HG03135 (cell line): Measurements from ENCODE around the gene PDZK1IP1.
"Not testable (repeated sequence)": the region's sequence is repeated elsewhere in the genome, so short reads cannot be mapped to it uniquely, and the experiment has no call there.

Experiments
- ATAC-seq: cut with Tn5 transposase; IDR thresholded peaks from one replicate; pipeline ENCODE4 v1.9.1; 2021; ENCODE audit warnings: mild to moderate bottlenecking, moderate library complexity; ENCODE audit not compliant: unreplicated experiment

Gene PDZK1IP1

GRCh38 chr1:47223921-47224675, 34.3 kb upstream of the PDZK1IP1 start:
- ATAC-seq: no peak

DNA sequence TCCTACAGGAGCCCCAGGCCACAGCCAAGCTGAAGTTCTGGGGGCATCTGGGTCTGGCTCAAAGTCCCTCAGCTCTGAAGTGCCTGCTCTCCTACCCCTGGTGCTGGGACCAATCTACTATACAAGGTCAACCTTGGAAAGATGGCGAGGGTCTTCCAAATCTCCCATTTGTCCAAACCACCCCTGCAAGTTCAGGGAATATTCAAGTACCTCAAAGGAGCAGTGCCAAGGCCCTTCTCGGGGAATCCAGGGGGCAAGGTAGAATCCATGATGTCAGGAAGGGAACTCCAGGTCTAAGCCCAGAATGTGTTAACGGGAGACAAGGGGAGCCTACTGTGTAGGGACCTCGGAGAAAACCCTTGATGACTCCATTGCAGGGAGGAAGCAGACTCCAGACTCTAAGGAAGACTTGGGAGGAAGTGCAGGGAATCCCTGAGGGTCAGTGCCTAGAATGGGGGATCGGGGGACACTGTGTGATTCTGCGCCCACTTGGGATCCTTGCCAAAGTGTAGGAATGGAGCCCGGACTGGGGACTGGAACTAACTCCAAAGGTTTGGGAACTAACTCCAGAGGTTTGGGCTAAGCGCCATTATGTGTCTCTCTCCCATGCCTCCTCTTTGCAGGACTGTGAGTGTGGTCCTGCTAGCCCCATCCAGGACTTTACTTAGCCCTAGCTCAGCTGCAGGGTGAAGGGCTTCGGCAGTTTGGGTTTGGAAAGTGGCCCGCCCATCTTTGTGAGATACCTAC, 33.5 kb upstream of the PDZK1IP1 start:
- ATAC-seq: no peak

DNA sequence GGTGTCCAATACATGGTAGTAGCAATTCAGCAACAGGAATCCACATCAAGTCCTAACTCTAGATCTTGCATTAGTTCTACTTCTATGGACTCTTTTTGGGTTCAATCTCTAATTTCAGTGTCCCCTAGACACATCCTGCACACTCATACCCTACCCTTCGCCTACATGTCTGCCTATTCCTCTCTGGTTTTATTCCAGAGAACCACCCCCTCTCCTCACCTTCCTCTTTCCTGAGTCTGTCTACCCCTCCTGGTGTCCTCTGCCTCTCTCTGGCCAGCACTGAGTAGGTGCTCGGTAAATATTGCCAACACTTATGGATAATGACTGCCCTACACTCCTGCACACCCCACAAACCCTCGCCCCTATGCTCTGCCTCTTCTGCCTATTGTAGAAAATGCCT, 32.6 kb upstream of the PDZK1IP1 start:
- no peak for ATAC-seq

- ATAC-seq: no peak
Measured at GRCh38 chr1:47219590-47220220, 29.9 kb upstream of the PDZK1IP1 start.

DNA sequence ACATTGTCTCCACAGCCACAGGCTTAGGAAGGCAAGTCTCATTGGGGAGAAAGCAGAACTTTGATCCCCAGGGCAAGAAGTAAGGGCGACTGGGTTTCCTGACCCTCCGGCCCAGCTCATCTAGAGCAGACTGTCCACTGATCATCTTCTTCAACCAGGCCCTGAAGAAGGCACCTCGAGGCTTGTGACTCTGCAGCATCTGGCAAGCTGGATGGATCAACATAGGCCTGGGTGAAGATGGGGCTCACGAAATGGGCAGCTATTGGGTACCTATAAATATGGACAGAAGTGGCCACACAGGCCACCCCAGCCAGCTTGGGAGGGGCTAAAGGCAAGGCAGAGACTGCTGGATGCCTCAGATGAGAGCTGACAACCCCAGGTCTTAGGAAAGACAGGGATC, 29.2 kb upstream of the PDZK1IP1 start:
- ATAC-seq: no peak

GRCh38 chr1:47216278-47217059, 26.6 kb upstream of the PDZK1IP1 start:
- no peak for ATAC-seq

DNA sequence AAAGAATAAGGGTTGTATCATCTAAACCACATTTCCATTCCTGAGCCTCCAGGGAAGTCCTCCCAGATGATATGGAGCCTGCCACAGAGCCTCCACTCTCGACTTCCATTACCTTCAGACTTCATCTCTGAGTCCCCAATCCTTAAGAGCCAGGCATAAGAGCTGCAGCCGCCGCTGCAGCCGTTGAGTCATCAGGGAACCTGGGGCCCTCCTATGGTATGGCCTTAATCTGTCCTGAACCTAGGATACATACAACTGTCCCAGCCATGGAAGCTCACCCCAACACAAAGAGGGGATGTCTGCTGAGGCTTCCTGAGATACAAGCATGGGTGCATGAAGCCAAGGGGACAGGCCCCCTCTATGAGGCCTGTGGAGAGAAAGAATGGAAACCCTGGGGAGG, 25.9 kb upstream of the PDZK1IP1 start:
- ATAC-seq: no peak

GRCh38 chr1:47214549-47214948, 24.7 kb upstream of the PDZK1IP1 start:
- ATAC-seq: no peak

- no peak for ATAC-seq
Measured at GRCh38 chr1:47213230-47213963, 23.6 kb upstream of the PDZK1IP1 start.

GRCh38 chr1:47212636-47213229, 22.9 kb upstream of the PDZK1IP1 start:
- no peak for ATAC-seq

DNA sequence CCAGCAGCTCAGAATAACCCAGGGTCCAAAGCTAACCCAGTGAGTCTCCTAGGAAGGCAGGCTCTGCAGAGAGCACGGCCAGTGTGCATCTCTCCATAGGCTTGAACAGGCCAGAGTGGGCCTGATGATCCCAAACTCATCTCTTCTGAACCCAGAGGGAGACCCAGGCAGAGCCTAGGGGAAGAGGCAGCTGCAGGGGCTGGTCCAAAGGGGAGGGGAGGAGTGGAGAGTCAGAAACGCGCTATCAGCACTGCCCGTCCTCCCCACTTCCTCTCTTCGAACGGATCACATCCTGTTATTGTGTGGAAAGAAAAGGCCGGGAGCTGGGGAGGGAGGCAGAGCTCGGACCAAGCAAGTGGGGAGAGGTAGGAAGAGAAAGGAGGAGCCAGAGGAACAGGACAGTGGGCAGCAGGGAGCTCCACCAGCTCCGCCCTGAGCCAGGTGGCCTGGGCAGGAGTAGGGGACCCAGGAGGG, 22.0 kb upstream of the PDZK1IP1 start:
- ATAC-seq: no peak

- no peak for ATAC-seq
Measured at GRCh38 chr1:47210666-47211065, 20.8 kb upstream of the PDZK1IP1 start.

GRCh38 chr1:47209725-47210325, 20.0 kb upstream of the PDZK1IP1 start:
- ATAC-seq: no peak

DNA sequence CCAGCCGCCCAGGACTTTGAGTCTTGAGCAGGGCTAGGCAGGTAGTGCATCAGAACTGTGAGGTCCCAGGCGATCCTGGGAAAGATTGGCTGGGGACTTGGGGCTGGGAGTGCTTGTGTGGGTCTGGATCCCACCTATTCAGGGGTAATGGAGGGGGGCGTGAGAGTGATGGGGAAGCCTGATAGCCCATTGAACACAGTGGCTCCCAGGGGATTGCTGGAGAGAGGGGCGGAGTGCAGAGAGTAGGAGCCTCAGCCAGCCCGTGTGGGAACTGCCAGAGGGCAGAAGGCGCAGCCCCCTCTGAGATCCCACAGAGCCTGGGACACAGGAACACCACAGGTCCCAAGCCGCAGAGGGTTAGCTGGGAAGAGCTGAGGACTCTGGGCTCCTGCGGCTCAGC, 19.3 kb upstream of the PDZK1IP1 start:
- ATAC-seq: no peak

- ATAC-seq: no peak
Measured at GRCh38 chr1:47208374-47208850, 18.6 kb upstream of the PDZK1IP1 start.

DNA sequence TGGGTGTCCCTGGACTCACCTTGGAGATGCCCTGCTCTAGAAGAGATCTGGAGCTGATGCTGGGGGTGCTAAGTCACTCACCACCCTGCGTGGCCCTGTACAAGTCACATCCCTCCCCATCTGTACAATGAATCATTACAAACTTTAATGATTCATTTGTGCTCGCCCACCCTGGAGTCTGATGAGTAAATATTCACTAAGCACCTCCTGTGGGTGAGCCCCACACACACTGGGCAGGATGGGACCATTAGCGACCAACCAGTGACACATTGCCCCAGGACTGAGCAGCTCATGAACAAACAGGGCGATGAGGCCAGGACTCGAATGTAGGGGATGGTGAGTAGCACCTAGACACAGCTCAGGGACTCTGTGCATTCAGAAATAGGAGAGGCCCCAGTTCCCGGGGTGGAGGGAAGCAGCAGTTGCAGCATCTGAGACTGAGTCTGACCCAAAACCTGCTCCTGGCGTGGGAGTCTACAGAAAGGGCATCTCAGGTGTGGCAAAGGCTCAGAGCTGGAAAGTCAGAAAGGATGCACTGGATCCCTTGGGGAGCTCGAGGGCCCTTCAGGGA, 18.1 kb upstream of the PDZK1IP1 start:
- ATAC-seq: no peak

DNA sequence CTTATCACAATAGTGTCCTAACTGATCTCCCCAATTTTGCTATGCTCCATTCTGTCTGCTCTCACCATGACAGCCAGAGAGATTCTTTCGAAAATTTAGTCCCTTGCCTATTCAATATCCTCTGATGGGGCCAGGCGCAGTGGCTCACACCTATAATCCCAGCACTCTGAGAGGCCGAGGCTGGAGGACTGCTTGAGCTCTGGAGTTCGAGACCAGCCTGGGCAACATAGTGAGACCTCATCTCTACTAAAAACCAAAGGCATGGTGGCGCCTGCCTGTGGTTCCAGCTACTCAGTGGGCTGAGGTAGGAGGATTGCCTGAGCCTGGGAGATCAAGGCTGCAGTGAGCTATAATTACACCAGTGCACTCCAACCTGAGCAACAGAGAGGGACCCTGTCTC, 16.1 kb upstream of the PDZK1IP1 start:
- ATAC-seq: no peak

DNA sequence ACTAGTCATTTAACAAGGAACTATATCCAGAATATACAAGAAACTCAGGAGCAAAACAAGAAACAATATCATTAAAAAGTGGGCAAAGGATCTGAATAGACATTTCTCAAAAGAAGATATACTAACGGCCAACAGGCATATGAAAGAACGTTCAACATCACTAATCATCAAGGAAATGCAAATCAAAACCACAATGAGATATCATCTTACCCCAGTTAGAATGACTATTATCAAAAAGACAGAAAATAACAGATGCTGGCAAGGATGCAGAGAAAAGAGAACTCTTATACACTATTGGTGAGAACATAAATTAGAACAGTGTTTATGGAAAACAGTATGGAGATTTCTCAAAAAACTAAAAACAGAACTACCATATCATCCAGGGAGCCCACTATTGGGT, 13.7 kb upstream of the PDZK1IP1 start:
- not testable (repeated sequence) for ATAC-seq

GRCh38 chr1:47201179-47201578, 11.3 kb upstream of the PDZK1IP1 start:
- no peak for ATAC-seq
